ENCODE measurements around the gene PRORP.
"Not testable (repeated sequence)": the region's sequence is repeated elsewhere in the genome, so short reads cannot be mapped to it uniquely, and the experiment has no call there.

The PRORP gene

GRCh38 chr14:35121887-35122695 is at the start of gene PRORP, which contains the start of gene PPP2R3C:
TSS of gene PRORP (plus strand) at chr14:35122552. CDS start at chr14:35123246, 694 bp downstream.
TSS of gene PPP2R3C (minus strand) at chr14:35121990. CDS start at chr14:35121959, 31 bp downstream.
- peak; percentile 88 for DNase-seq

- DNase-seq = no peak
Measured at GRCh38 chr14:35073486-35073885, 48.9 kb upstream of the PRORP start.

GRCh38 chr14:35078082-35078481 is 44.3 kb upstream of the PRORP start:
- no peak for DNase-seq

GRCh38 chr14:35079742-35080141 is 42.6 kb upstream of the PRORP start:
- DNase-seq = no peak

GRCh38 chr14:35083530-35084150 is 38.7 kb upstream of the PRORP start:
- DNase-seq = no peak

GRCh38 chr14:35085441-35085840 is 36.9 kb upstream of the PRORP start:
- DNase-seq = no peak

GRCh38 chr14:35088514-35088913 is 33.8 kb upstream of the PRORP start:
- DNase-seq = no peak

GRCh38 chr14:35094645-35095044 is 27.7 kb upstream of the PRORP start:
- DNase-seq = not testable (repeated sequence)

- DNase-seq = no peak
Measured at GRCh38 chr14:35107866-35108265, 14.5 kb upstream of the PRORP start.

- no peak for DNase-seq
Measured at GRCh38 chr14:35112641-35113040, 9.7 kb upstream of the PRORP start.

GRCh38 chr14:35113308-35113950 is 8.9 kb upstream of the PRORP start:
- no peak for DNase-seq

- no peak for DNase-seq
Measured at GRCh38 chr14:35114036-35114435, 8.3 kb upstream of the PRORP start.

GRCh38 chr14:35116242-35116641 is 6.1 kb upstream of the PRORP start:
- no peak for DNase-seq

GRCh38 chr14:35117112-35117511 is 5.2 kb upstream of the PRORP start:
- no peak for DNase-seq

GRCh38 chr14:35121026-35121886 is 1.1 kb upstream of the PRORP start:
- no peak for DNase-seq

GRCh38 chr14:35122696-35123387 is 490 bp downstream of the PRORP start:
- DNase-seq = no peak

GRCh38 chr14:35123388-35123703 is 994 bp downstream of the PRORP start:
- DNase-seq = no peak

GRCh38 chr14:35124127-35124526 is 1.8 kb downstream of the PRORP start:
- DNase-seq = no peak

- no peak for DNase-seq
Measured at GRCh38 chr14:35133542-35134328, 11.4 kb downstream of the PRORP start.

- no peak for DNase-seq
Measured at GRCh38 chr14:35134329-35135123, 12.2 kb downstream of the PRORP start.

GRCh38 chr14:35138585-35138984 is 16.2 kb downstream of the PRORP start:
- no peak for DNase-seq
